Endodermal cell (in vitro differentiated cells): ENCODE data around the gene CD151. TPM values are rescaled to one million over a fixed set of nuclear protein-coding genes. Genes with fewer than 3 reads are reported as not detected.

Experiments
- DNase-seq: peaks from one replicate; pipeline ENCODE4 v3.0.0-alpha.2; 2017
- H3K27ac ChIP-seq: 2 replicates; pipeline ENCODE4 v1.5.1; 2013; ENCODE audit warnings: mild to moderate bottlenecking, low read depth, low read length, moderate library complexity
- H3K27me3 ChIP-seq: 2 replicates; pipeline ENCODE4 v1.6.1; 2013; ENCODE audit warnings: mild to moderate bottlenecking, low read length, moderate library complexity; ENCODE audit not compliant: insufficient read depth, control insufficient read depth, poor library complexity, severe bottlenecking
- H3K36me3 ChIP-seq: 2 replicates; pipeline ENCODE4 v1.7.0; 2013; ENCODE audit warnings: mild to moderate bottlenecking, low read length, moderate library complexity; ENCODE audit not compliant: control insufficient read depth, insufficient read depth
- H3K4me1 ChIP-seq: one replicate; pipeline ENCODE4 v1.7.0; 2013; ENCODE audit warnings: low read length; ENCODE audit not compliant: control insufficient read depth, insufficient read depth
- H3K4me3 ChIP-seq: 2 replicates; pipeline ENCODE4 v1.5.1; 2013; ENCODE audit warnings: mild to moderate bottlenecking, low read length, moderate library complexity
- H3K9ac ChIP-seq: 2 replicates; pipeline ENCODE4 v1.6.1; 2013; ENCODE audit warnings: mild to moderate bottlenecking, low read length, moderate library complexity; ENCODE audit not compliant: poor library complexity, severe bottlenecking; ENCODE audit errors: extremely low read depth
- H3K9me3 ChIP-seq: 2 replicates; pipeline ENCODE4 v1.6.1; 2013; ENCODE audit warnings: mild to moderate bottlenecking, low read length, moderate library complexity; ENCODE audit not compliant: control insufficient read depth
- H3K27ac Mint-ChIP-seq: 2 replicates; pipeline ENCODE4 v1.8.0; 2020; ENCODE audit warnings: mixed read lengths
- H3K27me3 Mint-ChIP-seq: 2 replicates; pipeline ENCODE4 v1.8.0; 2021; ENCODE audit warnings: mild to moderate bottlenecking, mixed read lengths; ENCODE audit not compliant: insufficient read depth
- H3K36me3 Mint-ChIP-seq: 2 replicates; pipeline ENCODE4 v1.8.0; 2020; ENCODE audit warnings: low read depth, mixed read lengths
- H3K4me1 Mint-ChIP-seq: 2 replicates; pipeline ENCODE4 v1.8.0; 2020; ENCODE audit warnings: mixed read lengths
- H3K4me3 Mint-ChIP-seq: 2 replicates; pipeline ENCODE4 v1.8.0; 2020; ENCODE audit warnings: mild to moderate bottlenecking, moderate library complexity, mixed read lengths
- H3K9me3 Mint-ChIP-seq: 2 replicates; pipeline ENCODE4 v1.8.0; 2020; ENCODE audit warnings: mild to moderate bottlenecking, mixed read lengths
- CTCF ChIP-seq: fragments of 200-600 bp; sonication (generic); conservative IDR thresholded peaks from 2 replicates; pipeline ENCODE4 v1.5.0; 2021; ENCODE audit warnings: antibody characterized with exemption, mild to moderate bottlenecking
- WGBS, 2 experiments: methylation state at CpG; one replicate each; pipeline versions ENCODE4 v1.1.5 to v1.1.7; 2013; ENCODE audit warnings: missing lambda C conversion rate in 2 of 2, mixed read lengths in 1 of 2; ENCODE audit not compliant: insufficient coverage in 1 of 2, insufficient read length in 1 of 2; 5-methylcytosine and 5-hydroxymethylcytosine counted together
- total RNA-seq, 2 donors: library from RNA; stranded (reverse); fragmentation: NEBNext Ultra II Directional in 1 of 2; extraction: Animal tissue kit (Norgen Biotek cat#: 25700) in 1 of 2; gene quantifications; 2 replicates in 1 of 2; 3 replicates in 1 of 2; pipeline ENCODE4 v1.2.1, GENCODE V29; 2021

Gene CD151
- total RNA-seq, 2 donors from 2014 or later, result 139 to 165 TPM

- H3K9me3 Mint-ChIP-seq, result no peaks in the 10 kb centered on the region
- Histone ChIP-seq H3K4me1 (peaks cover 7% of the 10 kb centered on the region), H3K9ac (no peak overlapping the region), H3K4me3 (no peak overlapping the region), H3K27me3 (peaks cover 5% of the 10 kb centered on the region), H3K36me3 (peaks cover 49% of the 10 kb centered on the region), H3K9me3 (no peaks in the 10 kb centered on the region), H3K27ac (no peak overlapping the region)
- peaks cover 8% of the 10 kb centered on the region for H3K27me3 Mint-ChIP-seq
- H3K4me3 Mint-ChIP-seq, result no peak overlapping the region
- no peak for TF ChIP-seq CTCF
- H3K27ac Mint-ChIP-seq, result no peak overlapping the region
- peaks cover 16% of the 10 kb centered on the region for H3K4me1 Mint-ChIP-seq
- WGBS, 2 experiments, result 94% methylated on average over 9 of the region's 9 CpGs; no CpG with 5 or more reads in 1 of the 2 experiments
- H3K36me3 Mint-ChIP-seq, result peaks cover 32% of the 10 kb centered on the region
- DNase-seq, result no peak
These were observed 3.9 kb downstream of the CD151 start for GRCh38 chr11:836700-837099.

GRCh38 chr11:837189-837989, 4.6 kb downstream of the CD151 start:
- no peak overlapping the region for H3K27ac ChIP-seq
- no peaks in the 10 kb centered on the region for H3K9me3 ChIP-seq
- H3K4me1 Mint-ChIP-seq, result peaks cover 10% of the 10 kb centered on the region
- no peak overlapping the region for H3K9ac ChIP-seq
- no peak overlapping the region for H3K4me3 Mint-ChIP-seq
- 95 to 98% methylated on average over 15 to 22 of the region's 22 CpGs for WGBS, 2 experiments
- peaks cover 49% of the 10 kb centered on the region for H3K36me3 ChIP-seq
- no peaks in the 10 kb centered on the region for H3K9me3 Mint-ChIP-seq
- H3K27ac Mint-ChIP-seq, result no peak overlapping the region
- peaks cover under 1% of the 10 kb centered on the region for H3K27me3 Mint-ChIP-seq
- DNase-seq, result no peak
- H3K4me1 ChIP-seq, result peaks cover 2% of the 10 kb centered on the region
- H3K4me3 ChIP-seq, result no peak overlapping the region
- no peak for TF ChIP-seq CTCF
- peaks cover 32% of the 10 kb centered on the region for H3K36me3 Mint-ChIP-seq
- H3K27me3 ChIP-seq, result no peaks in the 10 kb centered on the region

GRCh38 chr11:837990-838307, 5.2 kb downstream of the CD151 start:
- no peaks in the 10 kb centered on the region for H3K9me3 ChIP-seq
- peaks cover 49% of the 10 kb centered on the region for H3K36me3 ChIP-seq
- H3K4me1 ChIP-seq, result peaks cover 2% of the 10 kb centered on the region
- no peak for TF ChIP-seq CTCF
- H3K4me3 ChIP-seq, result no peak overlapping the region
- Mint-ChIP-seq H3K27me3 (no peaks in the 10 kb centered on the region), H3K36me3 (peaks cover 32% of the 10 kb centered on the region), H3K4me3 (no peak overlapping the region), H3K9me3 (no peaks in the 10 kb centered on the region), H3K27ac (no peak overlapping the region), H3K4me1 (peaks cover 10% of the 10 kb centered on the region)
- H3K27me3 ChIP-seq, result no peaks in the 10 kb centered on the region
- 81 to 88% methylated on average over 4 to 8 of the region's 8 CpGs for WGBS, 2 experiments
- H3K27ac ChIP-seq, result no peak overlapping the region
- DNase-seq, result no peak
- no peak overlapping the region for H3K9ac ChIP-seq
